Smooth muscle cell of bladder (primary cell): ENCODE results near the gene TMEM256. TPM values are rescaled to one million over a fixed set of nuclear protein-coding genes. Genes with fewer than 3 reads are reported as not detected.

ENCODE experiments used
- total RNA-seq: library from RNA; depleted of rRNA; stranded (reverse); fragments of >200 nt; gene quantifications from 2 replicates; pipeline ENCODE4 v1.2.3, GENCODE V29; 2014

Gene TMEM256
- total RNA-seq: 105 and 158 TPM in 2 replicates

DNA sequence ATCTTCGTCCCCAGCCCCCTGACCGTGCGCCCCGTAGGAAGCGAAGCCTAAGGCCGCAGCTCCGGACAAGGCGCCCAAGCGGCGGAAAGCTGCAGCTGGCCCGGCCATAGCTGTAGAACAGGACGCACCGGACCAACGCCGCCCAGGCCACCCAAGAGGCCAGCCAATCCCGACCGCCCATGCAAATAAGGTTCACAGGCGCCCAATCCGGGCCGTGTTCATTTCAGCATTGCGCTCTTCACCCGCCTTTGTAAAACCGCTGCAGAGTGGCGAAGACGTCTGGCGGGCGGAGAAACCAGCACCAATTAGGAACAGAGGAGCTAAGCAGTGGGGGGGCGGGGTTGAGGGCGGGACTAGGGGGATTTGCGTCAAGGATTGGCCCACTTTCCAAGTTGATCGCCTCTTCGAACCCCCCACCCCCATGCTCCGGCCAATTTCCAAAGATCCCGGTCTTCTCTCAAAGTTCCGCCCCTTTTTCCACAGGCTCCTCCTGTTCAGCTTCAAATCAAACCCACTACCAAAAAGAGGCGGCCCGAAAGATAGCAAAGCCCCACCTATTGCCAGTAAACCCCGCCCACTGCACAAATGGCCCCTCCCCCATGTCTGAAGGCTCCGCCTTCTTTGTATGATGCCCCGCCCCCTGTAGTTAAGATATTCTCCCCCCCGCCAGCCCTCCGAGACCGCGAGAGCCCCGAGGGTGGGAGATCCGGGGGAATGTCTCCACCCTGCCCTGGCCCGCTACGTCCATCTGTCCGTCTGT is at the start of gene TMEM256:
Gene TMEM256, minus strand, starts transcription at position 121 of the 760 bp plus-strand sequence. Its CDS starts 13 bp downstream, at position 108.

DNA sequence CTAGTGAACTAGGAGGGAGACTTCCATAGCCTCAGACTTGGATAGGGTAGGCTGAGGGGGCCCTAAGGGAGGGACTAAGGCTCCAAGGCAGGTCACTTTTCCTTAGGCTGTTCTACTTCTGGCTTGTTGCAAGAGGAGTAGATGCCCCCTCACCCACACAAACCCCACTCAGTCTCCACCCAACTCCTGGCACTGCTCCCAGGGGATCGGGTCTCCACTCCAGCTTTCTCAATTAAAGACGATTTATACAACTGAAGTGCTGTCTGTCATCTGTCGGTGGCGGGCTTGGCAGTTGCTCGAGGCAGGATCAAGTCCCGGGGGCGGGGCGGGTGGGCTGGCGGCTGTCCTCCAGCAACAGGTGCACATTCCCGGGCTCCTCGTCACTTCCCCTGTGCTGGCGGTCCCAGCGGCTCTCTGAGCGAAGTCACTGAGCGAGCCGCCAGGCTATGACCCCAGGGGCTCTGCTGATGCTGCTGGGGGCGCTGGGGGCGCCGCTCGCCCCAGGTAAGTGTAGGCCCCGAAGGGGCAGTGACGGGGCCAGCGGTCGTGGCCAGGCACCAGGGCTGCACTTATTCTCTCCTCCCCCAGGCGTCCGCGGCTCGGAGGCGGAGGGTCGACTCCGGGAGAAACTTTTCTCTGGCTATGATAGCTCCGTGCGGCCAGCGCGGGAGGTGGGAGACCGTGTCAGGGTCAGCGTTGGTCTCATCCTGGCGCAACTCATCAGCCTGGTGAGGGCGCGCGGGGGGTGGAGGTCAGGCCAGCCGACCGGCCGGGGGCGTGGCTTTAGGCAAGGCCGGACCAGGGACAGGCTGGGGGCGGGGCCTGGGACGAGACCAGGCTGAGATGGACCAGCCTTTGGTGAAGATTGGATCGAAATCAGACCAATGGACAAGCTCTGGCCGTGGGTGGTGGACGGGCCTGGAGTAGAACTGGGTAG is 41.1 kb upstream of the TMEM256 start, which contains the start of gene CHRNB1:
Gene CHRNB1, plus strand, starts transcription at position 380 of the 937 bp plus-strand sequence. Its CDS starts 67 bp downstream, at position 447.

GRCh38 chr17:7439462-7440112 is 35.7 kb upstream of the TMEM256 start, which contains the start of gene FGF11:
TSS of gene FGF11 (plus strand) at chr17:7439512. CDS start at chr17:7439621, 109 bp downstream.

DNA sequence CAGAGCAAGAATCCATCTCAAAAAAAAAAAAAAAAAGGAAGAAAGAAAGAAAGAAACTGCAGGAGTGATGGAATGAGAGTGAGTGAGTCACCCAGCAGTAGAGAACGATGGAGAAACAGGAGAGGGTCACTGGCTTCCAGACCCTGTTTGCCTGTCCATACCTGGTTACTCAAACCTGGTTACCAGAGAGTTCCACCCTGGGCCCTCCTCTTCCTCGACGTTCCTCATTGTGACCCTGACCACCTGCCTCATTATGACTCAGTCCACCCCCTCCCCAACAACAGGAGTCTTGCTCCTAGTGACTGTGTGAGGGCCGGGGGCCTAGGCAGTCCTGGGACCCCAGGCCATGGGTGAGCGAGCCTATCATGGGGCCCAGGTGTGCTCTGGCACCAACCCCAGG is 24.7 kb upstream of the TMEM256 start, which contains the start of gene SPEM3:
Gene SPEM3, plus strand, starts transcription at position 301 of the 400 bp plus-strand sequence. Its CDS starts 46 bp downstream, at position 347.

DNA sequence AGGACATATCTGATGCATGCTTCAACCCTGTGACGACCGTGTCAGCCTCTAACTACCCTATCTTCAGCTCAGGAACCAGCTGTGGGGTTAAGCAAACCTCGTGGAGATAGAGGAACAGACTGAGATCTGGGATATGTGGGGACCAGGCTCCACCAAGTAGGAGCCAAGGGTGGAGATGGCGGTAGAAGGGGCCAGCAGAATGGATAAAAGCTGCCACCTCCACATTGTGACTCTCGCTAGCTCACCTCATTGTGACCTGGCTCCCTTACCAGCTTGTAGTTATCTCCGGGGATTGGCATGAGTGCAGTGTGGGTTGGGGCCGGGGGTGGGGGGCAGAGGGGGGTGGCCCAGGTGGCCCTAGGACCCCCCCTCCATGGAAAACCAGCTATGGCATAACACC is 21.4 kb upstream of the TMEM256 start, which contains the start of gene SPEM2:
Gene SPEM2, plus strand, starts transcription at position 301 of the 400 bp plus-strand sequence. Its CDS starts 73 bp downstream, at position 374.

GRCh38 chr17:7419819-7420610 is 16.1 kb upstream of the TMEM256 start, which contains the start of gene SPEM1:
TSS of gene SPEM1 (plus strand) at chr17:7420324. CDS start at chr17:7420385, 61 bp downstream.

GRCh38 chr17:7407485-7408251 is 3.8 kb upstream of the TMEM256 start, which contains the start of gene NLGN2:
TSS of gene NLGN2 (plus strand) at chr17:7407845. CDS start at chr17:7408256, 411 bp downstream.

GRCh38 chr17:7394452-7395191 is 9.3 kb downstream of the TMEM256 start, which contains the start of gene PLSCR3:
TSS of gene PLSCR3 (minus strand) at chr17:7394525. CDS start at chr17:7394110, 415 bp downstream.

DNA sequence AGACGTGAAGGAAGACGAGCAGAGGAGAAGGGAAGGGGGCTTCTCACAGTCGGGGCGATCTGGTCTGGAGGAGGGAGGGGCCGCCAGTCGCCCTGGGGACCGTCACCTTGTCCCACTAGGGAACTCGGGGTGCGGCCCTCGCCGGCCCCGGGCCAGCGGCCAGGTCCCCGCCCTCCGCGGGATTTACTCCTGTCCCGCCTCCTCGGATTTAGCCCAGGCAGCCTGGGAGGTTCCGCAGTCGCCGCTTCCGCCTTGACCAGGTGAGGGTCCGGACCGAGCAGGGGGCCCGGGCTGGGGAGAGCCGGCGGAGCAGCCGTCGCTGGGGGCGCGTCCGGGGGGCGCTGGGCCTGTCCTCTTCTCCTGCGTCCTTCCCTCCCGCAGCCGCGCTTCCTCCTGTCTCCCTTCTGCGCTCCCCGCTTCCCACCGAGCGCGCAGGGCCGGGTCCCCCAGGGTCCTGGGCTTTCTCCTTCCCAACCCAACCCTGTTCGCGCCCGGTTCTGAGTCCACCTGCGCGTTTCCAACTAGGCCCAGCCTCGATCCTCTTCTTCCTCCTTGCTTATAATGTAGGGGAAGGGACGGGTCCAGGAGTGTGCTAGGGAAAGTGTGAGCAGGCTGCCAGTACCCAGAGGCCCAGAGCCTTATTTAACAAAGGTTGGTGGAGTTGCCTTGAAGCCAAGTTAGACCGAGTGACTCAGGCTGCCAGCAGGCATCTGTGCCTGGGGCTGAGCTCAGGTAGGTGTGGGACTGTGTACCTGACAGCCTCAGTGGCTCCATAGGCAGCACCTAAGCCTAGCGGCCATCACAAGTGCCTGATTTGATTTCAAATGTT is 22.8 kb downstream of the TMEM256 start, which contains the start of gene TNK1:
Gene TNK1, plus strand, starts transcription at position 235 of the 829 bp plus-strand sequence. CDS start 1,838 bp downstream, outside the sequence.

DNA sequence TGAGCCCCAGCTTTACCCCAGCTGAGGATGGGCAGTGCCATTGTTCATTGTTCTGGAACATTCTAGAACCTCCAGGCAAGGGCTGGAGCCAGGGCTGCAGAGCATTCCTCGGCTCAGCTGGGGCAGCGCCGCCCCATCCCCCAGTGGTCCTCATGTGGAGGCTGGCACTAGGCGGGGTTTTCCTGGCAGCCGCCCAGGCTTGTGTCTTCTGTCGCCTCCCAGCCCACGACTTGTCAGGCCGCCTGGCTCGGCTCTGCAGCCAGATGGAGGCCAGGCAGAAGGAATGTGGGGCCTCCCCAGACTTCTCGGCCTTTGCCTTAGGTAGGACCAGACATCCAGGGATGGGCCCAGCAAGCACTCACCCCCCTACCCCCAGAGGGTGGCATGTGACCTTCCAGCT is 48.8 kb downstream of the TMEM256 start, which contains the start of gene TMEM95:
Gene TMEM95, plus strand, starts transcription at position 104 of the 400 bp plus-strand sequence. Its CDS starts 49 bp downstream, at position 153.

Other genes with a start within 250 kb of the TMEM256 start
- gene ASGR1, start 224.7 kb downstream of the TMEM256 start, total RNA-seq: 0.28 and 0.37 TPM in 2 replicates
- 9.0 and 18.4 TPM in 2 replicates for gene DLG4, start 184.3 kb downstream of the TMEM256 start, total RNA-seq
- gene ACADVL, start 184.2 kb downstream of the TMEM256 start, total RNA-seq: 227 and 290 TPM in 2 replicates
- gene DVL2, start 169.6 kb downstream of the TMEM256 start, total RNA-seq: 78.2 and 87.1 TPM in 2 replicates
- gene PHF23, start 164.6 kb downstream of the TMEM256 start, total RNA-seq: 38.3 and 47.5 TPM in 2 replicates
- gene GABARAP, start 161.6 kb downstream of the TMEM256 start, total RNA-seq: 168 and 193 TPM in 2 replicates
- 15.2 and 17.6 TPM in 2 replicates for gene CTDNEP1, start 152.4 kb downstream of the TMEM256 start, total RNA-seq
- 26.5 and 27.7 TPM in 2 replicates for gene ELP5, start 151.9 kb downstream of the TMEM256 start, total RNA-seq
- 1.3 and 1.6 TPM in 2 replicates for gene CLDN7, start 141.6 kb downstream of the TMEM256 start, total RNA-seq
- gene SLC2A4, start 122.4 kb downstream of the TMEM256 start, total RNA-seq: 0.28 TPM in 2 replicates
- gene YBX2, start 109.5 kb downstream of the TMEM256 start, total RNA-seq: 0.09 TPM in 1 of 2 replicates, not detected in the other
- gene EIF5A, start 96.5 kb downstream of the TMEM256 start, total RNA-seq: 397 and 405 TPM in 2 replicates
- gene GPS2, start 88.7 kb downstream of the TMEM256 start, total RNA-seq: 26.2 and 32.5 TPM in 2 replicates
- gene NEURL4, start 74.8 kb downstream of the TMEM256 start, total RNA-seq: 14.4 and 23.1 TPM in 2 replicates
- 2.1 and 3.3 TPM in 2 replicates for gene ACAP1, start 67.6 kb downstream of the TMEM256 start, total RNA-seq
- 6.8 and 16.4 TPM in 2 replicates for gene KCTD11, start 51.9 kb downstream of the TMEM256 start, total RNA-seq
- not detected in 2 replicates for gene TMEM95, start 48.9 kb downstream of the TMEM256 start, total RNA-seq
- gene TNK1, start 23.0 kb downstream of the TMEM256 start, total RNA-seq: 0.37 and 0.57 TPM in 2 replicates
- 13.9 and 14.4 TPM in 2 replicates for gene PLSCR3, start 9.6 kb downstream of the TMEM256 start, total RNA-seq
- gene NLGN2, start 3.7 kb upstream of the TMEM256 start, total RNA-seq: 4.1 and 6.3 TPM in 2 replicates
- gene SPEM1, start 16.2 kb upstream of the TMEM256 start, total RNA-seq: not detected in 2 replicates
- gene SPEM2, start 21.5 kb upstream of the TMEM256 start, total RNA-seq: not detected in 2 replicates
- not detected in 2 replicates for gene SPEM3, start 24.8 kb upstream of the TMEM256 start, total RNA-seq
- 0.71 and 0.74 TPM in 2 replicates for gene TMEM102, start 31.3 kb upstream of the TMEM256 start, total RNA-seq
- 0.71 and 3.4 TPM in 2 replicates for gene FGF11, start 35.4 kb upstream of the TMEM256 start, total RNA-seq
- 5.9 and 7.3 TPM in 2 replicates for gene CHRNB1, start 41.0 kb upstream of the TMEM256 start, total RNA-seq
- gene ZBTB4, start 75.5 kb upstream of the TMEM256 start, total RNA-seq: 14.8 and 19.0 TPM in 2 replicates
- not detected in 2 replicates for gene SLC35G6, start 77.3 kb upstream of the TMEM256 start, total RNA-seq
- gene POLR2A, start 80.3 kb upstream of the TMEM256 start, total RNA-seq: 65.1 and 79.0 TPM in 2 replicates
- gene TNFSF12, start 145.0 kb upstream of the TMEM256 start, total RNA-seq: 2.1 and 4.4 TPM in 2 replicates
- 0.71 and 0.74 TPM in 2 replicates for gene TNFSF13, start 154.7 kb upstream of the TMEM256 start, total RNA-seq
- gene SENP3, start 157.8 kb upstream of the TMEM256 start, total RNA-seq: 61.0 and 67.3 TPM in 2 replicates
- gene CD68, start 175.5 kb upstream of the TMEM256 start, total RNA-seq: 11.2 and 16.3 TPM in 2 replicates
- 54.0 and 54.8 TPM in 2 replicates for gene MPDU1, start 179.8 kb upstream of the TMEM256 start, total RNA-seq
- gene SOX15, start 186.0 kb upstream of the TMEM256 start, total RNA-seq: 0.14 and 0.18 TPM in 2 replicates
- 41.4 and 45.7 TPM in 2 replicates for gene FXR2, start 210.8 kb upstream of the TMEM256 start, total RNA-seq
- gene SAT2, start 223.7 kb upstream of the TMEM256 start, total RNA-seq: 52.7 and 54.0 TPM in 2 replicates
- gene SHBG, start 226.0 kb upstream of the TMEM256 start, total RNA-seq: 0.57 and 148 TPM in 2 replicates
- gene ATP1B2, start 246.8 kb upstream of the TMEM256 start, total RNA-seq: not detected in 2 replicates